Right cardiac atrium (tissue), 5 donors: ENCODE data around the gene RAB25. TPM values are rescaled to one million over a fixed set of nuclear protein-coding genes. Genes with fewer than 3 reads are reported as not detected.
A peak's percentile ranks its signal among the peaks of the same experiment; 100 is the strongest.

Source experiments
- ATAC-seq, 2 donors: fragments of 200-7000 bp; cut with Tn5 transposase; one replicate each; pipeline versions ENCODE4 v1.8.0 to v1.9.1; 2020; ENCODE audit warnings: moderate library complexity in 2 of 2, mild to moderate bottlenecking in 1 of 2
- DNase-seq, 3 donors: peaks; one replicate each; pipeline ENCODE4 v3.0.0-alpha.2; 2020
- H3K27ac ChIP-seq: one replicate; pipeline ENCODE4 v1.5.1; 2013; ENCODE audit warnings: mild to moderate bottlenecking, low read length, control low read depth, moderate library complexity
- H3K27me3 ChIP-seq: one replicate; pipeline ENCODE4 v1.6.1; 2013; ENCODE audit not compliant: control insufficient read depth, insufficient read depth
- H3K4me1 ChIP-seq: one replicate; pipeline ENCODE4 v1.6.1; 2013; ENCODE audit warnings: low read length; ENCODE audit not compliant: control insufficient read depth, insufficient read depth
- H3K4me3 ChIP-seq: one replicate; pipeline ENCODE4 v1.5.1; 2013; ENCODE audit warnings: low read length, control low read depth
- H3K9me3 ChIP-seq: one replicate; pipeline ENCODE4 v1.6.1; 2013; ENCODE audit warnings: low read length; ENCODE audit not compliant: control insufficient read depth
- WGBS: extraction: QIAGEN DNeasy Blood & Tissue Kit; methylation state at CpG from one replicate; pipeline ENCODE4 v1.1.7; 2013; 5-methylcytosine and 5-hydroxymethylcytosine counted together
- intact Hi-C, 4 donors: fragments of 100-400 bp; cut with DNase I; formaldehyde crosslinking; loops; one replicate each; pipeline versions ENCODE4 v1.11.0 to v1.14.0; 2022 to 2023
- long read RNA-seq, 4 donors: library from polyadenylated mRNA; unstranded; transcript quantifications; one replicate each; pipeline ENCODE4 v2.0.0, GENCODE V29; 2020 to 2021
- polyA plus RNA-seq: library from polyadenylated mRNA; stranded (reverse); fragments of 200-250 nt; gene quantifications from one replicate; pipeline ENCODE4 v1.2.3, GENCODE V29; 2013
- total RNA-seq, 4 donors: library from RNA; stranded (reverse); fragmentation: NEBNext Ultra II Directional; extraction: Animal tissue kit (Norgen Biotek cat#: 25700); gene quantifications; one replicate each; pipeline ENCODE4 v1.2.1, GENCODE V29; 2021
- donor health status: healthy with polysubstance abuse.
- donor health status: DM: no; HTN: yes; CAD: no.
- donor health status: DM: no; HTN: no; CAD: no.
- donor health status: DM: no; HTN: yes; CAD: no; lungs with severe emphysema.
- donor health status: DM: yes; HTN: yes; CAD: no.

Gene RAB25
- total RNA-seq (not detected), polyA plus RNA-seq (0.07 TPM)
- long read RNA-seq, donor 1: 0 reads
- long read RNA-seq, donor 2: 0 reads
- long read RNA-seq, donor 3: 0 reads
- long read RNA-seq, donor 4: 0 reads

DNA sequence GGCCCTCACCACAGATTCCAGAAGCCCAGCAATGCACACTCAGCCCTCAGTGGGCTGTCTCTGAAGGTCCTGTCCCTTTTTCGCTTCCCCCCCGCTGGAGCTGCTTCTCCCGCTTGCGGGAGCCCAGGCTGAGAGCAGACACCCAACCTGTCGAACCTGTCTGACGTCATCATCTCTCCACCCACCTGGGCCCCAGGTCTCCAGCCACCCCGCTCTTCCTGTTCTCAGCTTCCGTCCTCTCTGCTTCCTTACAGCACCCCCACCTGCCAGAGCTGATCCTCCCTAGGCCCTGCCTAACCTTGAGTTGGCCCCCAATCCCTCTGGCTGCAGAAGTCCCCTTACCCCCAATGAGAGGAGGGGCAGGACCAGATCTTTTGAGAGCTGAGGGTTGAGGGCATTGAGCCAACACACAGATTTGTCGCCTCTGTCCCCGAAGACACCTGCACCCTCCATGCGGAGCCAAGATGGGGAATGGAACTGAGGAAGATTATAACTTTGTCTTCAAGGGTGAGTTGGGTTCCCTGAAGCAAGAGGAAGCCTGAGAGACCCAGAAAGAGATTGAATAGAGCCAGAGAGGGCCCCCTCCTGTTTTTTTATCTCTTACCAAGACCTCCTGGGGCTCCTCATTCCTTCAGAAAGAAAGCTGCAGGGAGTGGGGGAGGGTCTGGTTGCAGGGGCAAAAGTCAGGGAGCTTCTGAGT lies at the start of gene RAB25:
TSS of gene RAB25 (plus strand) at position 224 of the 700 bp plus-strand sequence. CDS start at position 465, 241 bp downstream.
- Histone ChIP-seq H3K27ac (no peak within 1 kb of the TSS), H3K4me1 (no peaks in the 10 kb centered on the region), H3K9me3 (no peaks in the 10 kb centered on the region), H3K4me3 (no peak within 1 kb of the TSS), H3K27me3 (no peaks in the 10 kb centered on the region)
- WGBS: 53% methylated on average over 11 of the region's 11 CpGs
- ATAC-seq (peak; percentile 10 to 15), DNase-seq (peak in 1 of 3 donors; percentile 18)
- intact Hi-C loops: no loop called here

GRCh38 chr1:156012051-156012817 lies 48.7 kb upstream of the RAB25 start:
- Histone ChIP-seq H3K4me1 (no peaks in the 10 kb centered on the region), H3K4me3 (no peak overlapping the region), H3K9me3 (peaks cover 2% of the 10 kb centered on the region), H3K27ac (no peak overlapping the region), H3K27me3 (no peaks in the 10 kb centered on the region)
- DNase-seq: no peak
- no peak for ATAC-seq
- intact Hi-C loops: no loop called here
- 89% methylated on average over 4 of the region's 4 CpGs for WGBS

DNA sequence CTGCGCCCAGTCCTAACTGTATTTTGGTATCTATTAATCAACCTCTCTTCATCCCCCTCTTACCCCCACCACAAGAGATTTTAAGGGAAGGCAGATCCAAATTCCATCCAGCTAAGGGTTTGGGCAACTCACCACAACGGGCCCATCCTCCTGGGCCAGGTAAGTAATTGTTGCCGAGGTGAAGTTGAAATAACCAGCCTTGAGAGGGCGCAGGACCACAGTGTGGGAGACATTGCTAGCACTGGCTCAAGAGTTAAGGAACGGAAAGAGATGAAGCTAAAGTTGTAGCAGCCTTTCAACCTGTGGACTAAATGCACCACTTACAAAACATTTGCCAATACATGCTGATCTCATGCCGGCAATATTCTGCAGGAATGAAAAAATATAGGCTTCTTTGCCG lies 46.1 kb upstream of the RAB25 start:
- 91% methylated on average over 7 of the region's 7 CpGs for WGBS

GRCh38 chr1:156019946-156020292 lies 41.0 kb upstream of the RAB25 start:
- H3K4me3 ChIP-seq: peak overlapping the region; percentile 88
- peak overlapping the region; percentile 15 for H3K27ac ChIP-seq
- intact Hi-C loops: no loop called here
- no peaks in the 10 kb centered on the region for H3K4me1 ChIP-seq
- ATAC-seq: no peak
- no peaks in the 10 kb centered on the region for H3K9me3 ChIP-seq
- no peak for DNase-seq
- 27% methylated on average over 8 of the region's 8 CpGs for WGBS
- no peaks in the 10 kb centered on the region for H3K27me3 ChIP-seq

More for the DNA sequence above, 46.1 kb upstream of the RAB25 start:
- no peaks in the 10 kb centered on the region for H3K4me1 ChIP-seq
- H3K4me3 ChIP-seq: no peak overlapping the region
- H3K27me3 ChIP-seq: no peaks in the 10 kb centered on the region
- no peak overlapping the region for H3K27ac ChIP-seq
- intact Hi-C loops: no loop called here
- peaks cover 2% of the 10 kb centered on the region for H3K9me3 ChIP-seq
- ATAC-seq (no peak), DNase-seq (no peak)

DNA sequence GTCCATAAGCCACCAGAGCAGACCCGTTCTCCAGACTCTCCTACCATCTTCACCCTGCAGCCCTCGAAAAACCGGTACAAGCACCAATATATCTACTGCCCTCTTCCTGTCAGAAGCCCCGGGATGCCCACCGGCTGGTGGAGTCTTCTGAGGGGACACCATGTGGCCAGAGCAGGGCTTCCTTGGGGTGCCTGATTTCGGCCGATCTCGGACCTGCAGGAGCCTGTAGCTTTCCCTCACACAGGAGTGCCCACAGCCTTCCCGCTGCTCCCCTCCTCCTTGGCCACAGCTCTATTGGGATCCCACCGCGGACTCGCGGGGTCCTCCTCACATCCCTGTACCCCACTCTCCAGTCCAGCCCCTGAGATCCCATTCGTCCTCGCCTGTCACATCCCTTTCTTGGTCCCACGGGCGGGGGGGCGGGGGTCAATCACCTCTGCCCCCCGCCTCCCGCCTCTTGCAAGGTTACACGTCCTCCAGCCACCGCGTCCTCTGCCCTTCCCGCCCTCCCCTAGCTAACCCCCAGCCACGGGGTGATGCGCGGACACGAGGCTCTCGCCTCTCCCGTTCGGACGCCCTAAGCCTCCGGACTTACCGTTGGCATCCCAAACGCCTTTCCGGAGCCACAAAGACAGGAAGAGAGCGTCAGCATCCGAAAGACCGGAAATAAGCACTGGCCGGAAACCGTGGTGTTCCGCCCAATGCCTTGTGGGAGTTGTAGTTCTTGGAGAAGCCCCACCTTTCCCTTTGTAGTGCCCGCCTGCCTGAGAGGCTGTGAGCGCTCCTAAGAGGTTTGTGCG lies 40.5 kb upstream of the RAB25 start, which contains the start of gene SSR2:
TSS of gene SSR2 (minus strand) at position 659 of the 800 bp plus-strand sequence. CDS start 784 bp downstream, outside the sequence.
- peak; percentile 87 to 92 (median 90) for DNase-seq
- H3K27ac ChIP-seq: peak within 1 kb of the TSS; percentile 88
- peak within 1 kb of the TSS; percentile 88 for H3K4me3 ChIP-seq
- H3K4me1 ChIP-seq: no peaks in the 10 kb centered on the region
- ATAC-seq: peak; percentile 97 to 98
- H3K27me3 ChIP-seq: no peaks in the 10 kb centered on the region
- intact Hi-C loops: no loop called here
- H3K9me3 ChIP-seq: no peaks in the 10 kb centered on the region
- 0% methylated on average over 45 of the region's 45 CpGs for WGBS

GRCh38 chr1:156021093-156021428 lies 39.9 kb upstream of the RAB25 start:
- ATAC-seq (no peak), DNase-seq (no peak)
- no peaks in the 10 kb centered on the region for H3K9me3 ChIP-seq
- WGBS: 4% methylated on average over 4 of the region's 4 CpGs
- H3K4me1 ChIP-seq: no peaks in the 10 kb centered on the region
- intact Hi-C loops: no loop called here
- no peak overlapping the region for H3K27ac ChIP-seq
- no peaks in the 10 kb centered on the region for H3K27me3 ChIP-seq
- peak overlapping the region; percentile 88 for H3K4me3 ChIP-seq

DNA sequence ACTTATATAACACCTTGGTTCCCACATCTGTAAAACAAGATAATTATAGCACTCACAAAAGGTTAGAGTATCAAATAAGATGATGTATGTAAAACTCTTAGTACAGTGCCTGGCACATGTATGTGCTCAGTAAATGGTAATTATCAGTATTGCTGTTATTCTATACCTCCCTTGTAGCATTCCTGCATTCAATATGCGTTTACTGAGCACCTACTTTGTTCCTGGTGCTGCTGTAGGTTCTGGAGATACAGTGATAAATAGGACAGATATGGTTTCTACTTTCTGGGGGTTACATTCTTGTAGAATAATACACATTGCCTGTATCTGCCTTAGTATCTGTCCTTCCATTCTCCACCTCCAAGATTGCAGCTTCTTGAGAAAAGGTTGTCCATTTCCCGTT lies 39.0 kb upstream of the RAB25 start:
- no peak for DNase-seq
- no peak for ATAC-seq
- WGBS: 67% methylated on average over 2 of the region's 2 CpGs
- H3K4me1 ChIP-seq: no peaks in the 10 kb centered on the region
- H3K27me3 ChIP-seq: no peaks in the 10 kb centered on the region
- H3K9me3 ChIP-seq: no peaks in the 10 kb centered on the region
- no peak overlapping the region for H3K4me3 ChIP-seq
- intact Hi-C loops: no loop called here
- no peak overlapping the region for H3K27ac ChIP-seq

GRCh38 chr1:156024801-156025200 lies 36.2 kb upstream of the RAB25 start:
- H3K9me3 ChIP-seq: no peaks in the 10 kb centered on the region
- H3K27ac ChIP-seq: no peak overlapping the region
- H3K27me3 ChIP-seq: no peaks in the 10 kb centered on the region
- intact Hi-C loops: no loop called here
- H3K4me3 ChIP-seq: no peak overlapping the region
- 81% methylated on average over 5 of the region's 5 CpGs for WGBS
- H3K4me1 ChIP-seq: no peaks in the 10 kb centered on the region
- ATAC-seq: no peak
- no peak for DNase-seq

- Histone ChIP-seq H3K27ac (no peak overlapping the region), H3K4me1 (no peaks in the 10 kb centered on the region), H3K27me3 (no peaks in the 10 kb centered on the region), H3K9me3 (no peaks in the 10 kb centered on the region), H3K4me3 (no peak overlapping the region)
- DNase-seq (peak; percentile 47 to 72 (median 57)), ATAC-seq (peak; percentile 66 to 78)
- intact Hi-C loops: no loop called here
- WGBS: 7% methylated on average over 9 of the region's 9 CpGs
Measured at GRCh38 chr1:156025876-156026275, 35.1 kb upstream of the RAB25 start.

DNA sequence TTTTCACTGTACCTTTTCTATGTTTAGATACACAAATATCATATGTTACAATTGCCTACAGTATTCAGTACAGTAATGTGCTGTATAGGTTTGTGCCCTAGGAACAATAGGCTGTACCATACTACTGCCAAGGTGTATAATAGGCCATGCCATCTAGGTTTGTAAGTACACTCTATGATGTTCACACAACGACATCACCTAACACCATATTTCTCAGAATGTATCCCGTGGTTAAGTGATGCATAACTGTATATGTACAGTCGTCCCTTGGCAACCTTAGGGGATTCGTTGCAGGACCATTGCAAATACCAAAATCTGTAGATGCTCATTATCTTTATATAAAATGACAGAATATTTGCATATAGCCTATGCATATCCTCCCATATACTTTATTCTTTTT lies 34.4 kb upstream of the RAB25 start:
- ATAC-seq: no peak
- no peak overlapping the region for H3K4me3 ChIP-seq
- DNase-seq: no peak
- 89% methylated on average over 4 of the region's 4 CpGs for WGBS
- H3K4me1 ChIP-seq: no peaks in the 10 kb centered on the region
- intact Hi-C loops: no loop called here
- H3K27me3 ChIP-seq: no peaks in the 10 kb centered on the region
- no peaks in the 10 kb centered on the region for H3K9me3 ChIP-seq
- no peak overlapping the region for H3K27ac ChIP-seq

- ATAC-seq (peak in 1 of 2 donors; percentile 43), DNase-seq (no peak)
- 44% methylated on average over 6 of the region's 6 CpGs for WGBS
- Histone ChIP-seq H3K27me3 (no peaks in the 10 kb centered on the region), H3K27ac (no peak overlapping the region), H3K9me3 (no peaks in the 10 kb centered on the region), H3K4me3 (no peak overlapping the region), H3K4me1 (no peaks in the 10 kb centered on the region)
- intact Hi-C loops: no loop called here
Measured at GRCh38 chr1:156033011-156033410, 27.9 kb upstream of the RAB25 start.
